ENCODE results near the gene PRCC. TPM values are rescaled to one million over a fixed set of nuclear protein-coding genes. Genes with fewer than 3 reads are reported as not detected.
A peak's percentile ranks its signal among the peaks of the same experiment; 100 is the strongest.

PRCC gene
- total and polyA plus RNA-seq, 2 of the 13 experiments (the other 11 are each of a cell fraction or from before 2014, with no cell fraction given): 24.2 to 40.5 TPM

GRCh38 chr1:156728599-156729462 is 38.5 kb upstream of the PRCC start, which contains the start of gene ISG20L2 (continued):
- TF ChIP-seq ZBTB43 (CRISPR knock-in tag; conservative IDR thresholded peaks at IDR 0.05) (no peak), ZNF639 (CRISPR knock-in tag; conservative IDR thresholded peaks at IDR 0.05) (no peak), HOXA5 (CRISPR knock-in tag; IDR thresholded peaks at IDR 0.05) (no peak), TRAFD1 (CRISPR knock-in tag; IDR thresholded peaks at IDR 0.05; ENCODE audit: borderline replicate concordance) (no peak; the same call in 1 of the 2 replicates), SALL2 (CRISPR knock-in tag; IDR thresholded peaks at IDR 0.05) (no peak), ZNF564 (CRISPR knock-in tag; IDR thresholded peaks at IDR 0.05) (no peak), KDM1A (CRISPR knock-in tag; IDR thresholded peaks at IDR 0.05) (no peak), GLMP (CRISPR knock-in tag; IDR thresholded peaks at IDR 0.05; ENCODE audit: borderline replicate concordance) (no peak), ZBTB26 (CRISPR knock-in tag; IDR thresholded peaks at IDR 0.05; ENCODE audit: borderline replicate concordance) (0 out of 2 replicates have a peak, but pooled peaks have one; percentile 17), ZNF567 (CRISPR knock-in tag; IDR thresholded peaks at IDR 0.05; ENCODE audit: borderline replicate concordance) (no peak), BCLAF1 (IDR thresholded peaks at IDR 0.05) (no peak), ZMAT3 (CRISPR knock-in tag; conservative IDR thresholded peaks at IDR 0.05) (no peak; the same call in 1 of the 2 replicates), HNRNPLL (IDR thresholded peaks at IDR 0.05; ENCODE audit: low read depth, low read length, poor library complexity, severe bottlenecking) (peak; percentile 60), IKZF4 (CRISPR knock-in tag; IDR thresholded peaks at IDR 0.05; ENCODE audit: borderline replicate concordance, low read depth, not compliant biosample characterization) (peak; percentile 46)
